RWPE2 (cell line): ENCODE measurements around the gene KIAA1549.
"Not testable (repeated sequence)": the region's sequence is repeated elsewhere in the genome, so short reads cannot be mapped to it uniquely, and the experiment has no call there.

Experiments used
- ATAC-seq: fragments of 200-7000 bp; cut with Tn5 transposase; 3 replicates; pipeline ENCODE4 v1.9.1; 2021; ENCODE audit warnings: low read depth
- DNase-seq: peaks from one replicate; pipeline ENCODE4 v3.0.0-alpha.2; 2020; ENCODE audit warnings: low spot score
- H3K27ac ChIP-seq: fragments of 450-650 bp; 2 replicates; pipeline ENCODE4 v1.5.1; 2017; ENCODE audit warnings: mild to moderate bottlenecking; ENCODE audit not compliant: poor library complexity, severe bottlenecking
- H3K27me3 ChIP-seq: fragments of 250-450 bp; sonication (Bioruptor Pico); 2 replicates; pipeline ENCODE4 v1.5.1; 2021; ENCODE audit warnings: mild to moderate bottlenecking, moderate library complexity; ENCODE audit not compliant: insufficient read depth, poor library complexity, severe bottlenecking
- H3K36me3 ChIP-seq: fragments of 250-450 bp; sonication (Bioruptor Pico); 2 replicates; pipeline ENCODE4 v1.5.1; 2020; ENCODE audit warnings: low read depth, mild to moderate bottlenecking, moderate library complexity
- H3K4me1 ChIP-seq: fragments of 250-450 bp; sonication (Bioruptor Pico); 2 replicates; pipeline ENCODE4 v1.5.1; 2021; ENCODE audit warnings: mild to moderate bottlenecking, moderate library complexity; ENCODE audit not compliant: insufficient read depth, poor library complexity, severe bottlenecking
- H3K4me3 ChIP-seq: fragments of 250-450 bp; sonication (Bioruptor Pico); 2 replicates; pipeline ENCODE4 v1.5.1; 2021; ENCODE audit warnings: mild to moderate bottlenecking, moderate library complexity; ENCODE audit not compliant: severe bottlenecking
- H3K9me3 ChIP-seq: fragments of 250-450 bp; sonication (Bioruptor Pico); 2 replicates; pipeline ENCODE4 v1.5.1; 2021; ENCODE audit warnings: mild to moderate bottlenecking, moderate library complexity; ENCODE audit not compliant: severe bottlenecking
- TF ChIP-seq, protein P1 (sequence below): fragments of 450-650 bp; IDR thresholded peaks from one replicate; pipeline ENCODE4 v1.5.1; 2017; ENCODE audit warnings: mild to moderate bottlenecking, moderate library complexity; ENCODE audit not compliant: poor library complexity, severe bottlenecking

KIAA1549 gene

DNA sequence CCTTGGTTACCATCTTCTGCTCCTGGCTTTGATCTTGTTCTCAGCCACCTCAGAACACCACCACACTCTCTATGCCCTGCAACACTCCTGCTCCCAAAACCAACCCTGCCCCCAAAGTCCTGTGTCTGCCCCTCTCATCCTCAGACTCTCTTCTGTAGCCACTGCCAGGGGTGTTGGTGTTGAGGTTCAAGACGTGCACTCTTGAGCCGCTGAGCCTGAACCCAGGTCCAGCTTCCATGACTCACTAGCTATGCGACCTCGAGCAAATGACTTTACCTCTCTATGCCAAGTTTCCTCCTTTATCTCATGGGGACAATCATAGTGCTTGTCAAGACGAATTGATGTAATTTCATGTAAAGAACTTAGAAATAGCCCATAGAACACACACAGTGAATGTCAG, 182.4 kb downstream of the KIAA1549 start:
- TF ChIP-seq, protein P1, sequence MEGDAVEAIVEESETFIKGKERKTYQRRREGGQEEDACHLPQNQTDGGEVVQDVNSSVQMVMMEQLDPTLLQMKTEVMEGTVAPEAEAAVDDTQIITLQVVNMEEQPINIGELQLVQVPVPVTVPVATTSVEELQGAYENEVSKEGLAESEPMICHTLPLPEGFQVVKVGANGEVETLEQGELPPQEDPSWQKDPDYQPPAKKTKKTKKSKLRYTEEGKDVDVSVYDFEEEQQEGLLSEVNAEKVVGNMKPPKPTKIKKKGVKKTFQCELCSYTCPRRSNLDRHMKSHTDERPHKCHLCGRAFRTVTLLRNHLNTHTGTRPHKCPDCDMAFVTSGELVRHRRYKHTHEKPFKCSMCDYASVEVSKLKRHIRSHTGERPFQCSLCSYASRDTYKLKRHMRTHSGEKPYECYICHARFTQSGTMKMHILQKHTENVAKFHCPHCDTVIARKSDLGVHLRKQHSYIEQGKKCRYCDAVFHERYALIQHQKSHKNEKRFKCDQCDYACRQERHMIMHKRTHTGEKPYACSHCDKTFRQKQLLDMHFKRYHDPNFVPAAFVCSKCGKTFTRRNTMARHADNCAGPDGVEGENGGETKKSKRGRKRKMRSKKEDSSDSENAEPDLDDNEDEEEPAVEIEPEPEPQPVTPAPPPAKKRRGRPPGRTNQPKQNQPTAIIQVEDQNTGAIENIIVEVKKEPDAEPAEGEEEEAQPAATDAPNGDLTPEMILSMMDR: no peak
- Histone ChIP-seq H3K27me3 (no peaks in the 10 kb centered on the region), H3K9me3 (no peaks in the 10 kb centered on the region), H3K4me3 (no peak overlapping the region), H3K4me1 (no peaks in the 10 kb centered on the region), H3K36me3 (no peaks in the 10 kb centered on the region), H3K27ac (no peak overlapping the region)
- DNase-seq: no peak
- no peak for ATAC-seq

DNA sequence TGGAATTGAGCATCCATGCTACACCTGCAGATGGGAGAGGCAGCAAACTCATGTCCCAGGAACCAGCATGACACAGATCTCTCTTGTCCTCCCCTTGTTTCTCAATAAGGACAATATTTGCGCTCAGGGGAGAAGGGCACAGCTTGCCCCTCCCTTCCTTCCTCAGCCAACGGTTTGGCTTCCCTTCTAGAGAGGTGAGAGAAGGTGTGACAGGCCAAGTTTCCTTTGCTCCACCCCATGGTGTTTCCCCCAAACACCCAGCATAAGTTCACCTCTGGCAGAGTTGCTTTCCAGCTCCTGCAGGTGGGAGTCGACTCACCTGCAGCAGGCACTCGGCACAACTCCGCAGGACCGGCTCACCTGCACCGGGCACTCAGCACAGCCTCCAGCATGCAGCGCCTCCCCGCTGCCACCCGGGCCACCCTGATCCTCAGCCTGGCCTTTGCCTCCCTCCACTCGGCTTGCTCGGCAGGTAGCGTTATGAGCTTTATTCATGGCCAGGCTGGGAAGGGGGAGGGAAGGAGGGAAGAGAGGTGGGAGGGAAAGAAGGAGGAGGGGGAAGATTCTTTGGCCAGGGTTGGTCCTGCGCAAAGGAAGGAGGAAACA, 183.4 kb downstream of the KIAA1549 start, which contains the start of the genes ATP6V0A4 and TMEM213:
ATP6V0A4 (minus strand) TSS at position 482 of the 606 bp plus-strand sequence. CDS start 26,949 bp downstream, outside the sequence.
TMEM213 (plus strand) TSS at position 280 of the 606 bp plus-strand sequence; CDS start at position 391, 111 bp downstream.
- ATAC-seq: peak; percentile 29; the same call in 1 of the 3 replicates

GRCh38 chr7:138797046-138797445, 184.1 kb downstream of the KIAA1549 start:
- H3K4me1 ChIP-seq, H3K27ac ChIP-seq, DNase-seq, H3K9me3 ChIP-seq, H3K36me3 ChIP-seq, ATAC-seq, H3K27me3 ChIP-seq, H3K4me3 ChIP-seq: not testable (repeated sequence)

More for the DNA sequence above, 183.4 kb downstream of the KIAA1549 start, which contains the start of the genes ATP6V0A4 and TMEM213:
- no peaks in the 10 kb centered on the region for H3K27me3 ChIP-seq
- H3K27ac ChIP-seq: no peak within 1 kb of the TSS
- DNase-seq: no peak
- H3K36me3 ChIP-seq: no peaks in the 10 kb centered on the region
- H3K4me1 ChIP-seq: no peaks in the 10 kb centered on the region
- TF ChIP-seq, protein P1: no peak
- H3K4me3 ChIP-seq: no peak within 1 kb of the TSS
- no peaks in the 10 kb centered on the region for H3K9me3 ChIP-seq

DNA sequence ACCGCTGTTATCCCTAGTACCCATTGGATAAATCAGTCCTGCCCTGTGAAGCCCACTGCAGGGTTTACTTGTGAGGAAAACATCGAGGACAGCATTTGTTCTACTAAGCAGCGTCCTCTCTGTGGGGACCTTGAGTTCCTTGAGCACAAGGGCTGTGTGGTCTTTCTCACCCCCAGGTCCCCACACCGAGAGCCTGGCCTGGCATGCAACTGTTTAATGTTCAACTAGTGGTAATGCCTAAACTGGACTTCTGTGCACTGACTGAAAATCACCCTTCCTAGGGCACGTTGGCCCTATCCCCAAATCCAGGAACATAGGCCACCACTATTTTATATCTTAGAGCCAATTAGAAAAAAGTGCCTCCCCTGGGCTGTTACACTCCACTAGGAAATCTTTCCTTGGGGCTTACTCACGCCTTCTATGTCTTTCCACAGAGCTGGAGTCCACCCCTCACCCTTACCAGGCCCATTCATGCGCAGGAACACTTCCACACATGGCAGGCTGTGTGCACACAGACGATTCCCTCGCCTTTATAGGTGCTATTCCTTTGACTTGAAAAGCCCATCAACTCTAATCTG, 185.1 kb downstream of the KIAA1549 start:
- H3K4me3 ChIP-seq: no peak overlapping the region
- ATAC-seq (no peak), DNase-seq (no peak)
- no peaks in the 10 kb centered on the region for H3K36me3 ChIP-seq
- H3K27me3 ChIP-seq: no peaks in the 10 kb centered on the region
- no peaks in the 10 kb centered on the region for H3K9me3 ChIP-seq
- TF ChIP-seq, protein P1: no peak
- no peak overlapping the region for H3K27ac ChIP-seq
- H3K4me1 ChIP-seq: no peaks in the 10 kb centered on the region

DNA sequence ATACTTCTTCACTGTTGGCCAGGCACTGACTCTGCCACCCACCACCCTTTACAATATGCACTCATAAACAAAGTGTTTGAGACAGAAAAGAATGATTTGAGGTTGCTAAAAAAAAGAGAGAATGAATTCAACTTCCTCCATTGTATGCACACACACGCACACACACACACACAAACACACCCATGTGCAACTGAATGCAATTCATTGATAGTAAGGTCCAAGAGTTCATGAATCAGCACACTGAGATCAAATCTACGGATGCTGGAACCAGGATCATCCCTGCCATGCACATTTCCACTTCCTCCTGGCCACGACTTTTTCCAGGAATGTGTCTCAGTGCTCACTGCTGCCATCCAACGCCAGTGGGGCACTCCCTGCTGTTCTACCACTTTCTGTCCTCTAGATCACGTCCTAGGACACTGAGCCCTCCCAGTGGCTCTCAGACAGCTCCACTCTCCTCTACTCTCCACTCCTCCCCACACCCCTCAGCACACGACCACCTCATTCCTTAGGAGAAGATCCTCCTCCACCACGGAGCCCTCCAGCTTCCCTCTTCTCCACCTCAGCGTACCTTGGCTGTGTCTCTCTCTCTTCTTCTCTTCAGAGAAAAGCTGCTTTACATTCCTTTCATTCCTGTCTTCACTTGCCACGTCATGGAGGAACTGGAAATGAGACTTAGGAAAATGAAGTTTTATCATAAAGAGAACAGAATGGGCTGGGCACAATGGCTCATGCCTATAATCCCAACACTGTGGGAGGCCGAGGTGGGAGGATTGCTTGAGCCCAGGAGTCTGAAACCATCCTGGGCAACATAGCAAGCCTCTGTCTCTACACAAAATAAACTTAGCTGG, 195.4 kb downstream of the KIAA1549 start:
- no peak for DNase-seq
- peak; percentile 29; the same call in 2 of the 3 replicates for ATAC-seq
- H3K27ac ChIP-seq: no peak overlapping the region

More for the DNA sequence above, 195.4 kb downstream of the KIAA1549 start:
- H3K4me3 ChIP-seq: no peak overlapping the region
- H3K4me1 ChIP-seq: peaks cover 3% of the 10 kb centered on the region
- H3K9me3 ChIP-seq: no peaks in the 10 kb centered on the region
- TF ChIP-seq, protein P1: no peak
- H3K36me3 ChIP-seq: no peaks in the 10 kb centered on the region
- no peaks in the 10 kb centered on the region for H3K27me3 ChIP-seq
